HG03354 (cell line): Measurements from ENCODE around the gene AQP12A.
"Not testable (repeated sequence)": the region's sequence is repeated elsewhere in the genome, so short reads cannot be mapped to it uniquely, and the experiment has no call there.

ENCODE experiments used
- ATAC-seq: cut with Tn5 transposase; IDR thresholded peaks from one replicate; pipeline ENCODE4 v1.9.1; 2021; ENCODE audit warnings: mild to moderate bottlenecking; ENCODE audit not compliant: unreplicated experiment, poor library complexity, severe bottlenecking

AQP12A gene

GRCh38 chr2:240691631-240692420, at the start of gene AQP12A:
Gene AQP12A, plus strand, starts transcription at chr2:240691866. Its CDS starts 48 bp downstream, at chr2:240691914.
- ATAC-seq = not testable (repeated sequence)

- no peak for ATAC-seq
Measured at GRCh38 chr2:240642061-240642805, 49.4 kb upstream of the AQP12A start.

DNA sequence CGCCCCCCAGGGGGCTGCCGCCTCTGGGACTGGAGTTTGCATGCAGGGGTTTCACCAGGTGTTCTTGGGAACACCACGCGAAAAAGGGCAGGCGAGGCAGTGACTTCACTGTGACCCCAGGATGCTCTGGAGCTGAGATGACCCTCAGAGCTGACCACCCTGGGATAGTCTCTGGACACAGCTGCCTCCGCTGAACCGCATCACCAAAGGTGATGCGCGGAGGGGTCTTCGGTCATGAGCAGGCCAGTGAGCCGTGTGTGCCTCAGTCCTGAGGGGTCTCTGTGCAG, 48.9 kb upstream of the AQP12A start:
- ATAC-seq = no peak

- ATAC-seq = no peak
Measured at GRCh38 chr2:240643093-240643810, 48.4 kb upstream of the AQP12A start.

DNA sequence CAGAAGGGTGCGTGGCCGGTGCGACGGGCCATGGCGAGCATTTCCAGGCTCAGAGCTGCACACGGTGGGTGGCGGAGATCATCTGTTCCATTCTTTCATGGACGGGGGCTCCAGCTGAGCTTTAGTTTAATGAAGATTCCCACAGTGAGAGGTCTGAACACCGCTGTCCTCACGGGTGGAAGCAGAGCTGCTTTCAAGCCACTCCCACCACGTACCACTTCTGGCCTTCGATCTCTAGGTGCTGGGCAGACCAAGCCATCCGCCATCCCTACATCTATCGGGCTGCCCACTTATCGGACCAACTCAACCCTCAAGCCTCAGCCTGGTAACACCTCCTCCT, 47.9 kb upstream of the AQP12A start:
- ATAC-seq = no peak

DNA sequence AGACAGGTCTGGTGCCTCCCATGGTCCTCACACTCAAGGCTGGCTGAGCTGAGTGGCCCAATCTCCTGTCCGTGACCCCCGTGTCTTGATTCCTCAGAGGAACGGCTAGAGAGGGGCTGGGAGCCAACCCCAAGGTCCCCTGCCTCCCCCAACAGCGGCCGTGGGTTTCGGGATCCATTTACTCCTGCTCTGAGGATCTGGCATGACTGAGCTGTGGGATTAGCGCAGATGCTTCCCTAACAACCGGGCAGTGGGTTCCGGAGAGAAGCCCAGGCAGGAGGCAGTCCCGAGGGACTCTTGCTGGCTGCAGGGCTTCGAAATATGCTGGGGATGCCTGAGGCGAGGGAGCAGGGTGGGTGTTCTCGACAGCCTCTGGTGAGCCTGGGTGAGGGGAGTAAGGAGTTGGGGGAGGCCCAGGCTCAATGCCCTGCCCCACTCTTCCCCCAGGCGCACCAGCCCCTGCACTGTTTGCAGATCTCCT, 47.5 kb upstream of the AQP12A start:
- no peak for ATAC-seq

DNA sequence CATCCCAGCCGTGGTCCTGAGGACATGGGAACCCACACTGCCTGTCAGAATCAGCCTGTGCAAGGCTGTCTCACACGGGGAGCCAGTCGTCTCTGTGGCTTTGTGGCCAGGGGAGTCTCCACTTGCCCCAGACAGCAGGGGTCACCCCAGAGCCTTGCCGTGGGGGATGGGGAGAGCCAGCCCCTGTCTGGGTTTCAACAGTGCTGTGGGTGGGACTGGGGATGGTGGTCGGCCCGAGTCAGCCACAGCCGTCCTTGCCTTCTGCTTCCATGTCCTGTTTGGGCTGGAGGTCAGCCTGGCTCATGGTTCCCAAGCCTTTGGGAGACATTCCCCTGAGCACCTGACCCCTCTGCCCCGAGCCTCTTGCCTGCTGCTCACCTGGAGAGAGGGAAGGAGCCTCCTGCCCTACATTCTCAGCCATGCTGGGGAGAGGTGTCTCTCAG, 46.8 kb upstream of the AQP12A start:
- no peak for ATAC-seq

- no peak for ATAC-seq
Measured at GRCh38 chr2:240645346-240645745, 46.3 kb upstream of the AQP12A start.

DNA sequence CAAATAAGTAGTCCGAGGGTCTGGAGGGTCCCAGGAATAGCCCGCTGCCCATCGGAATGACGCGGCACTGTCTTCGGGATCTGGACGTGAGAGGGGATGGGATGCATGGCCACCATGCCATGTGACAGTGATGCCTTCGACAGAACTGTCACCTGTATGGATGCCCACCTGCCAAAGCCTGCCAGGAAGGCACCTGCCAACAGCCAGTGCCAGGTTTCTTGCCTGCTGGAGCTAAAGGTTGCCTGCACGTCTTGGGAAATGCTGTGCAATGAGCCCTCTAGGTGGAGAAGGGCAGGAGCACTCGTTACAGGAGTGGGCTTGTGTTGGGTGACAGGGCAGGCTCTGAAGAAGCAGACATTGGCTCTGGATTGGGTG, 45.9 kb upstream of the AQP12A start:
- ATAC-seq = no peak

DNA sequence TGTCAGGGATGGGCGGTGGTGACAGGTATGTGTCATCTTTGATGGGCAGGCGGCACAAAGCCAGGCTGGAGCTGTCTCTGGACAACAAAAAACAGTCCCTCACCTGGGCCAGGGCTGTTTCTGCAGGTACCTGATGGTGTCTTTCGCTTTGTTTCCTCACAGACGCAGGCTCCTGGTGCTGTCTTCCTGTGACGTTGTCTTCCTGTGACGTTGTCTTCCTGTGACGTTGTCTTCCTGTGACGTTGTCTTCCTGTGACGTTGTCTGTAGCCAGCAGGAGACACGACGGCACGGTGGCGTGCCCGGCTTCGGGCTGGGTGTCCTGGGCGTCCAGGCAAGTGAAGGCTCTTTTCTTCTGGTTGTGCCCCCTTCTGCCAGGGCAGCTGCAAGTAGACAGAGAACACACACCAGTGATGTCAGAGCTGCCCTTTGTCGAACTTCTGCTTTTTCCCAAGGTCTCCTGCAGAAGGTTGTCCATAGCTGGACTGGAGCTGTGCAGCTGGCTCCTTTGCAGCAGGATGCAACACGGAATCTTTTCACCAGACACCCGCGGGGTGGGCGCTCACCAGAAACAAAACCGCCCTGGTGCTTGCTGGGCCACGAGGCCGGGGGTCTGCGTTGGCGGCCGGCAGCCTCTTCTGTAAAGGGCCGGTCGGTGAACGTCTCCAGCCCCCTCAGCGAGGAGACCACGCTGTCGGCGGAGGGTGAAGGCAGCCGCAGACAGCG, 45.3 kb upstream of the AQP12A start:
- no peak for ATAC-seq

- ATAC-seq = no peak
Measured at GRCh38 chr2:240646900-240647502, 44.7 kb upstream of the AQP12A start.

DNA sequence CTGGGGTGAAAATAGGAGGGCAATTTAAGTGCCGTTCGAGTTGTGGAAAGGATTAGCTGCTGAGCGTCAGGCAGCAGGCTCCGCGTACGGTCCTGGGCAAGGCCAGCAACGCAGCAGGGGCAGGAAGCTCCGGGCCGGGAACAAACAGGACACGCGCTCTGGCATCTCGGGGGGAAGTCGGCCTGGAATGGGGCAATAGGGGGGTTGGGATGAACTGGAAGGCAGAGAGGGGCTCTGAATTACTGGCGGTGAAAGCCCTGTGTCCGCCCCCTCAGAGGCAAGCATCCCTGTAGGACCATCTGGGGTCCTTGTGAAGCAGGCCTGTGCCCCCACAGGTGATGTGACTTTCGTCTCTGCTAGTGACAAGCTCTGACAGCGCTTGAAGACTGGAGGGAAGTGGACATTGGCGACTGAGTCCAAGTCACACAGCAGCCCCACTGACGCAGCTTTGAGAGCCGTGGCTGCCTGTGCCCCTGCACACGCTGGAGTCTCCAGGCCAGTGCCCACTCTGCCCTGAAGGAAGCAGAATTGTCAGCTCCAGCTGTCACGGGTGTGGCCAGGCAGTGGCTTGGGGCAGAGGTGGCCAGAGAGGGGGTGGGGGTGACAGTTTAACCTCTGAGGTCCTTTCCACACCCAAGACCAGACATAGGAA, 44.0 kb upstream of the AQP12A start:
- ATAC-seq = no peak

DNA sequence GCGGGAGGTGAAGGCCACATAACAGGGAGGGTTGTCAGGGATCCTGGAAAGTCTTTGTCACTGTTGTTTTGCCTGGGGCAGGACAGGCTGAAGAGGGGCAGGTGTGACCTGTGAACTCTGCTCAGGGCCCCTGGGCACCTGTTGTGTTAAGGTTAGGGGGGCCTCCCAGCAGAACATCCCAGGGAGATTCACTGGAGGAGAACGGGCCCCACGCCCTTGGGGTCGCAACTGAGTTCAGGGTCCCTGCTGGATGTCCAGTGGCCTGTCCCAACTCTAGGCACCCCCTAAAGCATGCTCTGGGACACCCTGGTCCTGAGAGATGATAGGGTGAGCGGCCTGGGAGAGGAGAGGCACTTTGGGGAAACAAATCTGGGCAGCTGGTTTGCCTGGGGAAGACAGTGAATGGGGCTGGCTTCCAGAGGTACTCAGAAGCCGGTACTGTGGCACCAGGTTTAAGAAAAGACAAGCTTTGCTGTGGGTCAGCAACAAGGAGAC, 43.5 kb upstream of the AQP12A start:
- ATAC-seq = no peak

GRCh38 chr2:240648650-240649275, 42.9 kb upstream of the AQP12A start:
- no peak for ATAC-seq

DNA sequence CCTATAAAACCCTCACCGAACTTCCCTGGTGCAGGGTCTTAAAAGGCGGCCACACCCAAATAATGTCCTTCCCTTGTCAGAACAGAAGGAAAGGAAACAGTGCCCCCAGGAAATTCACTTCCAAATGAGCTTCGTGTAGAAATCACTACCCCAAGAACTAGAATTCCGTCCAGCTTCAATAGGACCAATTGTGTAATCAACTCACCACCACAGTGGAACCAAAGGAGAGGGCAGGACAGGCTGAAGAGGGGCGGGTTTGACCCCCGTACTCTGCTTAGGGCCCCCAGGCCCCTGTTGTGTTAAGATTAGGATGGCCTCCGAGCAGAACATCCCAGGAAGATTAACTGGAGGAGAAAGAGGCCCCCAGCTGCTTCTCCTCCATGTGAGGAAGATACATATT, 42.3 kb upstream of the AQP12A start:
- ATAC-seq = no peak

- no peak for ATAC-seq
Measured at GRCh38 chr2:240650254-240650965, 41.3 kb upstream of the AQP12A start.

- no peak for ATAC-seq
Measured at GRCh38 chr2:240651185-240651584, 40.5 kb upstream of the AQP12A start.
